Right lobe of liver (tissue), 6 donors: ENCODE measurements around the gene KIF3C. TPM values are rescaled to one million over a fixed set of nuclear protein-coding genes. Genes with fewer than 3 reads are reported as not detected.
A peak's percentile ranks its signal among the peaks of the same experiment; 100 is the strongest.

Source experiments
- ATAC-seq, 4 donors: fragments of 200-7000 bp; cut with Tn5 transposase; one replicate each; pipeline ENCODE4 v1.9.1; 2020; ENCODE audit warnings: mild to moderate bottlenecking in 4 of 4, moderate library complexity in 4 of 4
- DNase-seq, 3 donors: peaks; one replicate each; pipeline ENCODE4 v3.0.0-alpha.2; 2020
- H3K27ac ChIP-seq, 3 donors: fragments of 200-600 bp; one replicate each; pipeline ENCODE4 v1.8.0; 2022
- H3K27me3 ChIP-seq, 2 donors: fragments of 200-600 bp; one replicate each; pipeline ENCODE4 v1.8.0; 2022
- H3K36me3 ChIP-seq, 4 donors: fragments of 200-600 bp; sonication (generic) in 1 of 4; one replicate each; pipeline versions ENCODE4 v1.5.1 to v1.8.0; 2017 to 2022; ENCODE audit warnings: control low read depth in 1 of 4
- H3K4me1 ChIP-seq, 4 donors: fragments of 200-600 bp; sonication (generic) in 1 of 4; one replicate each; pipeline versions ENCODE4 v1.5.1 to v1.8.0; 2017 to 2022; ENCODE audit warnings: control low read depth in 1 of 4
- H3K4me3 ChIP-seq, 3 donors: fragments of 200-600 bp; one replicate each; pipeline ENCODE4 v1.8.0; 2022
- H3K9me3 ChIP-seq, 4 donors: fragments of 200-600 bp; sonication (generic) in 1 of 4; one replicate each; pipeline versions ENCODE4 v1.5.1 to v1.8.0; 2017 to 2022; ENCODE audit warnings: control low read depth in 1 of 4
- POLR2A ChIP-seq: fragments of 450-650 bp; IDR thresholded peaks from one replicate; pipeline ENCODE4 v1.6.1; 2017; ENCODE audit warnings: antibody characterized with exemption, mild to moderate bottlenecking
- WGBS: methylation state at CpG from one replicate; pipeline ENCODE4 v1.1.6; 2018; ENCODE audit warnings: low coverage, low lambda C conversion rate; ENCODE audit not compliant: insufficient coverage; ENCODE audit errors: missing lambda C conversion rate; 5-methylcytosine and 5-hydroxymethylcytosine counted together
- intact Hi-C, 2 donors: fragments of 100-400 bp; cut with DNase I; formaldehyde crosslinking; loops; one replicate each; pipeline versions ENCODE4 v1.11.2 to v1.14.1; 2022
- total RNA-seq, 6 experiments: library from RNA; depleted of rRNA in 2 of 6; stranded (reverse); fragments of >200 nt in 2 of 6; fragmentation: NEBNext Ultra II Directional in 3 of 6; extraction: Animal tissue kit (Norgen Biotek cat#: 25700) in 3 of 6; gene quantifications; one replicate each; pipeline versions ENCODE4 v1.1.0 to v1.2.4, GENCODE V29; 2016 to 2023
- TF ChIP-seq, protein P1 (sequence below), 4 donors: fragments of 200-600 bp in 3 of 4; fragments of 450-650 bp in 1 of 4; IDR thresholded peaks; one replicate each; pipeline versions ENCODE4 v1.5.1 to v1.8.0; 2016 to 2022; ENCODE audit warnings: antibody characterized with exemption in 4 of 4, mild to moderate bottlenecking in 2 of 4
- donor health status: DM: no; HTN: yes; CAD: no.
- donor health status: DM: no; HTN: no; CAD: no.
- donor health status: DM: no; HTN: no; CAD: no.
- donor health status: DM: no; HTN: yes; CAD: no.
- donor health status: DM: no; HTN: yes; CAD: no.

The KIF3C gene
- total RNA-seq, 6 experiments from 2014 or later: 0.88 to 2.2 (median 1.0) TPM

- H3K27ac ChIP-seq: no peak overlapping the region
- WGBS: 83% methylated on average over 1 of the region's 7 CpGs
- H3K9me3 ChIP-seq: no peaks in the 10 kb centered on the region
- no peaks in the 10 kb centered on the region for H3K27me3 ChIP-seq
- H3K4me1 ChIP-seq: no peaks in the 10 kb centered on the region
- H3K36me3 ChIP-seq: no peaks in the 10 kb centered on the region
- intact Hi-C loops: loop anchor here in 1 of 2 donors (10.0 kb wide), 1 partner anchor 189 kb away; no protein-coding TSS in a partner anchor
- DNase-seq (no peak), ATAC-seq (no peak)
- no peak for TF ChIP-seq POLR2A
- TF ChIP-seq, protein P1, sequence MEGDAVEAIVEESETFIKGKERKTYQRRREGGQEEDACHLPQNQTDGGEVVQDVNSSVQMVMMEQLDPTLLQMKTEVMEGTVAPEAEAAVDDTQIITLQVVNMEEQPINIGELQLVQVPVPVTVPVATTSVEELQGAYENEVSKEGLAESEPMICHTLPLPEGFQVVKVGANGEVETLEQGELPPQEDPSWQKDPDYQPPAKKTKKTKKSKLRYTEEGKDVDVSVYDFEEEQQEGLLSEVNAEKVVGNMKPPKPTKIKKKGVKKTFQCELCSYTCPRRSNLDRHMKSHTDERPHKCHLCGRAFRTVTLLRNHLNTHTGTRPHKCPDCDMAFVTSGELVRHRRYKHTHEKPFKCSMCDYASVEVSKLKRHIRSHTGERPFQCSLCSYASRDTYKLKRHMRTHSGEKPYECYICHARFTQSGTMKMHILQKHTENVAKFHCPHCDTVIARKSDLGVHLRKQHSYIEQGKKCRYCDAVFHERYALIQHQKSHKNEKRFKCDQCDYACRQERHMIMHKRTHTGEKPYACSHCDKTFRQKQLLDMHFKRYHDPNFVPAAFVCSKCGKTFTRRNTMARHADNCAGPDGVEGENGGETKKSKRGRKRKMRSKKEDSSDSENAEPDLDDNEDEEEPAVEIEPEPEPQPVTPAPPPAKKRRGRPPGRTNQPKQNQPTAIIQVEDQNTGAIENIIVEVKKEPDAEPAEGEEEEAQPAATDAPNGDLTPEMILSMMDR (IDR thresholded peaks at IDR 0.05): peak in 1 of 4 donors; percentile 15
- H3K4me3 ChIP-seq: no peak overlapping the region
These were observed 26.3 kb downstream of the KIF3C start for GRCh38 chr2:25955869-25956535.

DNA sequence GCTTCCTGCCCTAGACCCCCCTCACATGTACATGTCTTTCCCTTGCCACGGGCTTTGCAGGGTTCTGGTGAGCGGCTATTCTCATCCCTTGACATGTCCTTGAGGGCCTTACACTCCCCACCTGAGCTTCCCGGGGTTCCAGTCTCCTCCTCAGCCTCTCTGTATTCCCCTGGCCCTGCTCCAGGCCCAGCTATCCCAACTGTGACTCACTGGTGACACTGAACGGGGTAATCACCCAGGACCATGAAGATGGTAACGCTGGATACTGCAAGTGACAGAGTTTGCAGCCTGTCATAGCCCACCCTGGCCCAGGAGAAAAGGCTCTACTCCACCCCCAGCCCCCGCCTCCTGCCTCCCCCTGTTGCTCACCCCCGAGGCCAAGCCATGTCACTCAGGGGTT lies 27.3 kb downstream of the KIF3C start:
- Histone ChIP-seq H3K27ac (no peak overlapping the region), H3K9me3 (no peaks in the 10 kb centered on the region), H3K4me3 (no peak overlapping the region), H3K27me3 (no peaks in the 10 kb centered on the region), H3K4me1 (no peaks in the 10 kb centered on the region), H3K36me3 (no peaks in the 10 kb centered on the region)
- ATAC-seq: no peak
- 80% methylated on average over 3 of the region's 7 CpGs for WGBS
- DNase-seq: no peak
- TF ChIP-seq POLR2A: no peak
- TF ChIP-seq, protein P1 (IDR thresholded peaks at IDR 0.05): no peak
- intact Hi-C loops: loop anchor here in 1 of 2 donors (10.0 kb wide), 1 partner anchor 190 kb away; no protein-coding TSS in a partner anchor

GRCh38 chr2:25954199-25954752 lies 28.0 kb downstream of the KIF3C start:
- Histone ChIP-seq H3K27ac (no peak overlapping the region), H3K27me3 (no peaks in the 10 kb centered on the region), H3K36me3 (no peaks in the 10 kb centered on the region), H3K4me3 (no peak overlapping the region), H3K9me3 (no peaks in the 10 kb centered on the region), H3K4me1 (no peaks in the 10 kb centered on the region)
- intact Hi-C loops: loop anchor here in 1 of 2 donors (10.0 kb wide), 1 partner anchor 191 kb away; no protein-coding TSS in a partner anchor
- DNase-seq (no peak), ATAC-seq (no peak)
- WGBS: 70% methylated on average over 2 of the region's 21 CpGs
- no peak for TF ChIP-seq POLR2A
- TF ChIP-seq, protein P1 (IDR thresholded peaks at IDR 0.05): no peak

DNA sequence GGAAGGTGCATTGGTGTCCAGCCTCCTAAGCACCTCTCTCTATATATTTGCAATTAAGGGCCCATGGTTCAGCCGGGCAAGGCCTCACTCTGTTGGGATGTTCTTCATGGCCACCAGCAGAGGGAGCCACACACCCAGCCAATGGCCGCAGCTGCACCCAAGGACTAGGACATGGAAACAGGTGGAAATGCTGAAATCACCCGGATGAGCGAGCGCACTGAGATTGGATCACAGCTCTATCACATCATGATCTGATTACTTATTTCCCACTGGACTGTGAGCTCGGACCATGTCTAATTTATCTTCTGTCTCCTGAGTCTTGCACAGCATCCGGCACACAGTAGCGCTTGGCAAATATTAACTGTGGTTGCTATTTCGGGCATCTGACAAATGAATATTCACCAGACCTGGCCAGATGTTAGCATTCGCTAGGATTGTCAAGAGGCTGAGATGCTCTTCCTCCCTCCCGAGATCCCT lies 31.2 kb downstream of the KIF3C start:
- H3K4me1 ChIP-seq: no peaks in the 10 kb centered on the region
- no peaks in the 10 kb centered on the region for H3K27me3 ChIP-seq
- WGBS: 11% methylated on average over 8 of the region's 11 CpGs
- ATAC-seq (peak; percentile 99 to 100 (median 99)), DNase-seq (peak; percentile 84 to 85 (median 85))
- H3K9me3 ChIP-seq: no peaks in the 10 kb centered on the region
- H3K27ac ChIP-seq: no peak overlapping the region
- no peak for TF ChIP-seq POLR2A
- TF ChIP-seq, protein P1 (IDR thresholded peaks at IDR 0.05): peak; percentile 95 to 96 (median 96)
- intact Hi-C loops: loop anchor here in 1 of 2 donors (10.0 kb wide), 1 partner anchor 194 kb away; no protein-coding TSS in a partner anchor
- H3K4me3 ChIP-seq: no peak overlapping the region
- no peaks in the 10 kb centered on the region for H3K36me3 ChIP-seq
